OCI-LY3 (cell line): Measurements from ENCODE around the gene MMD2.

Experiments used
- H2AFZ ChIP-seq: fragments of 200-600, 300-600 bp; shearing (Covaris generic); 2 replicates; pipeline ENCODE4 v1.6.0; 2014; ENCODE audit warnings: antibody characterized with exemption, low read depth, low read length
- H3K27ac ChIP-seq: fragments of 200-600, 300-600 bp; sonication (generic); 2 replicates; pipeline ENCODE4 v1.5.1; 2014; ENCODE audit warnings: mild to moderate bottlenecking, low read length, moderate library complexity, mixed read lengths
- H3K27me3 ChIP-seq: fragments of 200-600, 300-600 bp; sonication (generic); 2 replicates; pipeline ENCODE4 v1.6.1; 2014; ENCODE audit warnings: low read depth, low read length, mixed read lengths
- H3K36me3 ChIP-seq: fragments of 200-600, 300-600 bp; sonication (generic); replicated peaks from 2 replicates; pipeline ENCODE3; 2014; ENCODE audit warnings: low read depth, low read length, mixed read lengths
- H3K4me1 ChIP-seq: fragments of 300-600, 200-600 bp; sonication (generic); 2 replicates; pipeline ENCODE4 v1.6.1; 2014; ENCODE audit warnings: low read length, mixed read lengths
- H3K4me2 ChIP-seq: fragments of 200-600, 300-600 bp; sonication (generic); 2 replicates; pipeline ENCODE4 v1.6.1; 2014; ENCODE audit warnings: low read length, mixed read lengths
- H3K4me3 ChIP-seq: fragments of 300-600, 200-600 bp; sonication (generic); 2 replicates; pipeline ENCODE4 v1.5.1; 2014; ENCODE audit warnings: antibody characterized with exemption, mild to moderate bottlenecking, low read length, moderate library complexity
- H3K79me2 ChIP-seq: fragments of 300-600, 200-600 bp; shearing (Covaris generic); 2 replicates; pipeline ENCODE4 v1.6.1; 2014; ENCODE audit warnings: mild to moderate bottlenecking, low read length, mixed read lengths
- H3K9ac ChIP-seq: fragments of 300-600, 200-600 bp; shearing (Covaris generic); 2 replicates; pipeline ENCODE4 v1.6.0; 2014; ENCODE audit warnings: mild to moderate bottlenecking, low read length, moderate library complexity
- H3K9me3 ChIP-seq: fragments of 200-600, 300-600 bp; shearing (Covaris generic); 2 replicates; pipeline ENCODE4 v1.6.1; 2014; ENCODE audit warnings: low read length, mixed read lengths; ENCODE audit not compliant: insufficient read depth
- H4K20me1 ChIP-seq: fragments of 200-600, 300-600 bp; sonication (generic); 2 replicates; pipeline ENCODE4 v1.6.1; 2016; ENCODE audit warnings: low read length, mixed read lengths; ENCODE audit not compliant: insufficient read depth
- CTCF ChIP-seq: fragments of 200-600, 300-600 bp; sonication (generic); IDR thresholded peaks from 2 replicates; pipeline ENCODE4 v1.5.1; 2014; ENCODE audit warnings: antibody characterized with exemption, low read length, low read depth
- EZH2phosphoT487 ChIP-seq: fragments of 200-600 bp; shearing (Covaris generic); IDR thresholded peaks from 2 replicates; pipeline ENCODE4 v1.6.1; 2018; ENCODE audit warnings: antibody characterized with exemption, mixed run types, low read depth

MMD2 gene

GRCh38 chr7:4866528-4867496, 92.2 kb downstream of the MMD2 start:
- Histone ChIP-seq H3K9me3 (no peaks in the 10 kb centered on the region), H3K27me3 (no peaks in the 10 kb centered on the region), H3K27ac (no peak overlapping the region), H3K9ac (no peak overlapping the region), H3K4me1 (no peaks in the 10 kb centered on the region), H3K79me2 (no peaks in the 10 kb centered on the region), H2AFZ (no peak overlapping the region), H3K4me3 (no peak overlapping the region), H3K4me2 (no peak overlapping the region), H3K36me3 (no peaks in the 10 kb centered on the region), H4K20me1 (no peaks in the 10 kb centered on the region)
- TF ChIP-seq CTCF (no peak), EZH2phosphoT487 (no peak)

GRCh38 chr7:4862156-4862555, 96.8 kb downstream of the MMD2 start:
- Histone ChIP-seq H2AFZ (no peak overlapping the region), H3K27me3 (peaks cover 4% of the 10 kb centered on the region; the same call in 1 of the 2 replicates), H3K36me3 (no peaks in the 10 kb centered on the region), H4K20me1 (no peaks in the 10 kb centered on the region), H3K79me2 (no peaks in the 10 kb centered on the region), H3K4me3 (no peak overlapping the region), H3K4me1 (no peaks in the 10 kb centered on the region), H3K27ac (no peak overlapping the region), H3K9ac (no peak overlapping the region), H3K4me2 (no peak overlapping the region), H3K9me3 (no peaks in the 10 kb centered on the region)
- TF ChIP-seq EZH2phosphoT487, result no peak
- TF ChIP-seq CTCF, result no peak

- TF ChIP-seq EZH2phosphoT487 (no peak), CTCF (no peak)
- no peak within 1 kb of the TSS for H3K27ac ChIP-seq
- no peak within 1 kb of the TSS for H2AFZ ChIP-seq
- H3K4me3 ChIP-seq, result no peak within 1 kb of the TSS
- no peaks in the 10 kb centered on the region for H3K36me3 ChIP-seq
- H3K9me3 ChIP-seq, result no peaks in the 10 kb centered on the region
- no peaks in the 10 kb centered on the region for H4K20me1 ChIP-seq
- H3K79me2 ChIP-seq, result no peaks in the 10 kb centered on the region
- no peak within 1 kb of the TSS for H3K4me2 ChIP-seq
- H3K9ac ChIP-seq, result no peak within 1 kb of the TSS
- H3K4me1 ChIP-seq, result no peaks in the 10 kb centered on the region
- peaks cover 4% of the 10 kb centered on the region; the same call in 1 of the 2 replicates for H3K27me3 ChIP-seq
Measured at GRCh38 chr7:4861673-4862072, 97.3 kb downstream of the MMD2 start, which contains the start of gene PAPOLB. TSS of gene PAPOLB (minus strand) at chr7:4862030. CDS start at chr7:4861810, 220 bp downstream.

GRCh38 chr7:4861227-4861626, 97.8 kb downstream of the MMD2 start:
- Histone ChIP-seq H3K9ac (no peak overlapping the region), H3K27me3 (peaks cover 4% of the 10 kb centered on the region; the same call in 1 of the 2 replicates), H2AFZ (no peak overlapping the region), H3K4me1 (no peaks in the 10 kb centered on the region), H3K36me3 (no peaks in the 10 kb centered on the region), H3K79me2 (no peaks in the 10 kb centered on the region), H3K27ac (no peak overlapping the region), H4K20me1 (no peaks in the 10 kb centered on the region), H3K9me3 (no peaks in the 10 kb centered on the region), H3K4me2 (no peak overlapping the region), H3K4me3 (no peak overlapping the region)
- no peak for TF ChIP-seq CTCF
- no peak for TF ChIP-seq EZH2phosphoT487
